ENCODE results near the gene GOLGA3.
A peak's percentile ranks its signal among the peaks of the same experiment; 100 is the strongest.
"Not testable (repeated sequence)": the region's sequence is repeated elsewhere in the genome, so short reads cannot be mapped to it uniquely, and the experiment has no call there.

The GOLGA3 gene

GRCh38 chr12:132813443-132813842 lies 15.2 kb downstream of the GOLGA3 start:
- no peak for DNase-seq

- no peak for DNase-seq
Measured at GRCh38 chr12:132812631-132813305, 15.9 kb downstream of the GOLGA3 start.

- DNase-seq, result not testable (repeated sequence)
Measured at GRCh38 chr12:132809391-132809790, 19.3 kb downstream of the GOLGA3 start.

GRCh38 chr12:132807295-132808092 lies 21.2 kb downstream of the GOLGA3 start:
- DNase-seq, result peak; percentile 68

GRCh38 chr12:132806857-132807256 lies 21.8 kb downstream of the GOLGA3 start:
- no peak for DNase-seq

- no peak for DNase-seq
Measured at GRCh38 chr12:132804426-132804861, 24.2 kb downstream of the GOLGA3 start.

GRCh38 chr12:132803888-132804287 lies 24.8 kb downstream of the GOLGA3 start:
- no peak for DNase-seq

GRCh38 chr12:132803125-132803524 lies 25.5 kb downstream of the GOLGA3 start:
- DNase-seq, result no peak

GRCh38 chr12:132801741-132802140 lies 26.9 kb downstream of the GOLGA3 start:
- no peak for DNase-seq

- DNase-seq, result no peak
Measured at GRCh38 chr12:132798836-132799235, 29.8 kb downstream of the GOLGA3 start.

- DNase-seq, result no peak
Measured at GRCh38 chr12:132797820-132798570, 30.7 kb downstream of the GOLGA3 start.

- DNase-seq, result no peak
Measured at GRCh38 chr12:132795847-132796246, 32.8 kb downstream of the GOLGA3 start.

GRCh38 chr12:132791940-132792339 lies 36.7 kb downstream of the GOLGA3 start:
- not testable (repeated sequence) for DNase-seq

- DNase-seq, result no peak
Measured at GRCh38 chr12:132789099-132789471, 39.6 kb downstream of the GOLGA3 start.

GRCh38 chr12:132788375-132789098 lies 40.1 kb downstream of the GOLGA3 start:
- peak; percentile 67 for DNase-seq

GRCh38 chr12:132787877-132788276 lies 40.8 kb downstream of the GOLGA3 start:
- no peak for DNase-seq

- DNase-seq, result no peak
Measured at GRCh38 chr12:132786192-132786591, 42.5 kb downstream of the GOLGA3 start.

GRCh38 chr12:132784580-132784979 lies 44.1 kb downstream of the GOLGA3 start:
- no peak for DNase-seq

GRCh38 chr12:132783917-132784531 lies 44.6 kb downstream of the GOLGA3 start:
- DNase-seq, result no peak

- DNase-seq, result no peak
Measured at GRCh38 chr12:132781938-132782337, 46.7 kb downstream of the GOLGA3 start.

- DNase-seq, result no peak
Measured at GRCh38 chr12:132779781-132780353, 48.8 kb downstream of the GOLGA3 start.

- DNase-seq, result no peak
Measured at GRCh38 chr12:132777614-132778013, 51.1 kb downstream of the GOLGA3 start.
